Spleen (tissue), 11 donors: ENCODE data around the gene RAD23B. TPM values are rescaled to one million over a fixed set of nuclear protein-coding genes. Genes with fewer than 3 reads are reported as not detected.

ENCODE experiments used
- DNase-seq: peaks from one replicate; pipeline ENCODE4 v3.0.0-alpha.2; 2020
- H3K27ac ChIP-seq, 8 donors: fragments of 200-600 bp; sonication (generic) in 7 of 8; 1 replicate in 4 of 8; 2 replicates in 4 of 8; pipeline versions ENCODE4 v1.5.0 to v1.8.0; 2016 to 2021; ENCODE audit warnings: inconsistent platforms in 4 of 8, mild to moderate bottlenecking in 4 of 8, moderate library complexity in 1 of 8
- H3K27me3 ChIP-seq, 7 donors: fragments of 200-600 bp; sonication (generic) in 6 of 7; replicated peaks in 1 of 7; 1 replicate in 4 of 7; 2 replicates in 3 of 7; pipeline versions ENCODE4 v1.5.0 to v1.8.0; 2016 to 2021; ENCODE audit warnings: inconsistent platforms in 3 of 7, mild to moderate bottlenecking in 1 of 7
- H3K36me3 ChIP-seq, 6 donors: fragments of 200-600 bp; sonication (generic) in 5 of 6; 1 replicate in 4 of 6; 2 replicates in 2 of 6; pipeline versions ENCODE4 v1.5.0 to v1.8.0; 2016 to 2021; ENCODE audit warnings: inconsistent platforms in 2 of 6
- H3K4me1 ChIP-seq, 6 donors: fragments of 200-600 bp; sonication (generic) in 5 of 6; 1 replicate in 3 of 6; 2 replicates in 3 of 6; pipeline versions ENCODE4 v1.5.0 to v1.8.0; 2016 to 2021; ENCODE audit warnings: inconsistent platforms in 3 of 6
- H3K4me3 ChIP-seq, 8 donors: fragments of 200-600 bp; sonication (generic) in 7 of 8; 1 replicate in 4 of 8; 2 replicates in 4 of 8; pipeline versions ENCODE4 v1.5.0 to v1.8.0; 2016 to 2021; ENCODE audit warnings: inconsistent platforms in 4 of 8, mild to moderate bottlenecking in 4 of 8, moderate library complexity in 2 of 8
- H3K9me3 ChIP-seq, 8 donors: fragments of 200-600 bp; sonication (generic) in 7 of 8; 1 replicate in 4 of 8; 2 replicates in 4 of 8; pipeline versions ENCODE4 v1.5.0 to v1.8.0; 2016 to 2021; ENCODE audit warnings: inconsistent platforms in 4 of 8
- CTCF ChIP-seq, 11 experiments: fragments of 200-600 bp in 7 of 11; fragments of 450-650 bp in 4 of 11; sonication (generic) in 4 of 11; IDR thresholded peaks in 8 of 11; conservative IDR thresholded peaks in 3 of 11; 1 replicate in 7 of 11; 2 replicates in 4 of 11; pipeline versions ENCODE4 v1.4.0 to v1.8.0; 2016 to 2021; ENCODE audit warnings: antibody characterized with exemption in 11 of 11, inconsistent platforms in 4 of 11, mild to moderate bottlenecking in 1 of 11
- POLR2A ChIP-seq, 3 donors: fragments of 450-650 bp; IDR thresholded peaks; one replicate each; pipeline ENCODE4 v1.5.1; 2017; ENCODE audit warnings: antibody characterized with exemption in 3 of 3, mild to moderate bottlenecking in 1 of 3
- POLR2AphosphoS5 ChIP-seq, 3 donors: sonication (generic); formaldehyde crosslinking; IDR thresholded peaks; one replicate each; pipeline ENCODE4 v1.5.1; 2017; ENCODE audit warnings: antibody characterized with exemption in 3 of 3
- WGBS, 5 donors: extraction: QIAGEN DNeasy Blood & Tissue Kit in 3 of 5; methylation state at CpG; one replicate each; pipeline versions ENCODE4 v1.1.5 to v1.1.7; 2013 to 2018; 5-methylcytosine and 5-hydroxymethylcytosine counted together
- intact Hi-C: fragments of 100-400 bp; cut with DNase I; formaldehyde crosslinking; loops from one replicate; pipeline ENCODE4 v1.15.0; 2023; ENCODE audit warnings: low total_unique reads
- polyA plus RNA-seq, 3 donors: library from polyadenylated mRNA; stranded (reverse); fragments of 200-250 nt; gene quantifications; one replicate each; pipeline ENCODE4 v1.2.1, GENCODE V29; 2013
- total RNA-seq, 7 donors: library from RNA; depleted of rRNA in 3 of 7; stranded (reverse); fragments of >200 nt in 3 of 7; fragmentation: NEBNext Ultra II Directional in 4 of 7; extraction: Animal tissue kit (Norgen Biotek cat#: 25700) in 4 of 7; gene quantifications; one replicate each; pipeline versions ENCODE4 v1.1.0 to v1.2.1, GENCODE V29; 2016 to 2021
- donor health status: healthy with polysubstance abuse.
- donor health status: DM: no; HTN: no; CAD: no; lungs with moderate emphysema.
- donor health status: DM: no; HTN: no; CAD: no.
- donor health status: Bipolar disorder and iron deficiency.
- donor health status: healthy.
- donor health status: DM: no; HTN: no; CAD: no.
- donor health status: DM: yes; HTN: yes; CAD: no.

RAD23B gene
- total and polyA plus RNA-seq, 10 donors = 21.3 to 91.9 (median 64.5) TPM

DNA sequence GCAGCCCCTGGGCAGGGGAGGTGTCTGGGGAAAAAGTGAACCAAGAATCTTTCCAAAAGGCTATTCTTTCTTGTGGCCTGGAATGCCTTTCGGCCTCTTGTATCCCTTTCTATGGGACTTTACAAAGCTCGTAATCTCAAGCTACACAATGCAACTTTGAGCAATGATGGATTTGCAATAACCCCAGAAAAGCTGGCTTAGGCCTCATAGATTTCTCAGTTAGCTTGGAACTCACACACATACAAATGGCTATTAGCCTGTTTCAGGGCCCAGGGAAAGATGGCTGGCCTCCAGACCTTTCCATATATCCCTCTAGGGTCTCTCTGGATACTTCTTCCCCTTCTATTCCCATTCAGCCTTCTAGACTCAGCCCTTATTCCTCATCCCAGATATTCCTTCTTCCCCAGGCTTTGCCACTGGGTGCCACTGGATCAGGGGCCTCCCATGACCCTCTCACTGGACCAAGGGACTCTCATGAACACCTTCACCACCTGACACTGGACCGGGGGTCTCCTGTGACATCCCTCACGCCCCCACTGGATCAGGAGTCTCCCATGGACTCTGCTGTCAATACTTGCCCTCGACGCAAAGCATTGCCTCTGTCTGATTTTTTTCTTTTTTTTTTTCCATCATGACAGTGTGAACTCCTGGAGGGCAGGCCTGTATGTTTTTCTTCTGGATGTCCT, 59.5 kb downstream of the RAD23B start:
- TF ChIP-seq CTCF (IDR thresholded peaks at IDR 0.05 in 8 of 11, conservative IDR thresholded peaks at IDR 0.05 in 3 of 11) (no peak), POLR2A (IDR thresholded peaks at IDR 0.05) (no peak), POLR2AphosphoS5 (IDR thresholded peaks at IDR 0.05) (no peak)
- Histone ChIP-seq H3K27me3 (no peaks in the 10 kb centered on the region), H3K4me3 (no peak overlapping the region), H3K4me1 (peaks cover 0 to 13% (median 10%) of the 10 kb centered on the region in 6 donors), H3K36me3 (peaks cover 0 to 16% (median 4%) of the 10 kb centered on the region in 6 donors), H3K27ac (no peak overlapping the region), H3K9me3 (no peaks in the 10 kb centered on the region)
- WGBS, 5 donors = 91 to 97% (median 93%) methylated on average over 6 of the region's 6 CpGs
- intact Hi-C loops = loop anchor here (5.0 kb wide), 1 partner anchor 105 kb away; no protein-coding TSS in a partner anchor
- no peak for DNase-seq

DNA sequence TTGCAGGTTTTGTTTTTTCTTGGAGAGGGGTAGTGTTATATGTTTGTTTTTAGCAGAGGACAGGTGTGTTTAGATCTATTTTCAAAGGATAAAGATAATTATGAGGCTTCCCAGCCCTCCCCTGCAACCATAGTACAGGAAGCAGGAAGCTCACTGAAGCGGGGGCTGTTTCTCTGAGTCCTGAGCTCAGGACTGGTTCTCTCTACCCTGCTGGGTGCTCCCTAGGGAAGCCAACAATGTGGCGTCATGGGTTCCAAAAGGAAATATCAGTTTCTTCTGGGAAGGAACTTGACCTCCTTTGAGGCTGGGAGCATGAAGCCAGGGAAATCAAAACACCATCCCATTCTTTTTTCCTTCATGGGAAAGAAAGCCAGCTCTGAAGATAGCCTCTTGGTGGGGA, 62.2 kb downstream of the RAD23B start:
- intact Hi-C loops = no loop called here
- DNase-seq = no peak
- H3K27me3 ChIP-seq = no peaks in the 10 kb centered on the region
- H3K4me3 ChIP-seq = no peak overlapping the region
- H3K27ac ChIP-seq = no peak overlapping the region
- H3K9me3 ChIP-seq = no peaks in the 10 kb centered on the region
- TF ChIP-seq CTCF (IDR thresholded peaks at IDR 0.05 in 8 of 11, conservative IDR thresholded peaks at IDR 0.05 in 3 of 11) (no peak), POLR2A (IDR thresholded peaks at IDR 0.05) (no peak), POLR2AphosphoS5 (IDR thresholded peaks at IDR 0.05) (no peak)
- H3K36me3 ChIP-seq = no peaks in the 10 kb centered on the region
- peaks cover 0 to 13% (median 10%) of the 10 kb centered on the region in 6 donors for H3K4me1 ChIP-seq
- WGBS, 5 donors = 31 to 54% (median 45%) methylated on average over 1 to 2 of the region's 2 CpGs

DNA sequence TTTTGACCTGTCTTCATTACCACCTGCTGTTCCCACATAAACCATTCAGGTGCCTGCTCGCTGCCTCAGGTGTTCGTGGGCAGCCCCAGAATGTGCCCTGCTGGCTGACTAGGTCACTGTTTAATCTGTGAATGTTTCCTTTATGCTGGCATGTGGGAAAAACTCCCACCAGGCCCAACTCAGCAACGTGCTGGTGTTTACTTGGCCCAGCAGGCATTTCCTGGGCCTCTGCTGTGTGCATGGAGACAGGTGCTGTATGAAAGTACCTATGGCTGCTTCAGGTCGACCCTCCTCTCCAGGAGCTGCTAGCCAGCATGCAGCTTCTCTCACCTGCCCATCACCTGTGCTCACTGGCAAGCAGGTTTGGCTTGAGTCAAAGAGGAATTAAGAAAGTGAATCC, 65.8 kb downstream of the RAD23B start:
- no peaks in the 10 kb centered on the region for H3K36me3 ChIP-seq
- H3K27me3 ChIP-seq = no peaks in the 10 kb centered on the region
- no peak for TF ChIP-seq POLR2AphosphoS5 (IDR thresholded peaks at IDR 0.05)
- H3K4me3 ChIP-seq = no peak overlapping the region
- WGBS, 5 donors = 42 to 62% (median 50%) methylated on average over 4 of the region's 4 CpGs
- intact Hi-C loops = no loop called here
- no peak for DNase-seq
- no peak overlapping the region for H3K27ac ChIP-seq
- H3K9me3 ChIP-seq = peaks cover 0 to 14% (median 0%) of the 10 kb centered on the region in 8 donors
- peaks cover 0 to 3% (median 0%) of the 10 kb centered on the region in 6 donors for H3K4me1 ChIP-seq

- no peak for DNase-seq
- Histone ChIP-seq H3K4me3 (no peak overlapping the region), H3K27ac (no peak overlapping the region), H3K27me3 (no peaks in the 10 kb centered on the region), H3K9me3 (peaks cover 0 to 14% (median 0%) of the 10 kb centered on the region in 8 donors), H3K36me3 (no peaks in the 10 kb centered on the region), H3K4me1 (peaks cover 0 to 3% (median 0%) of the 10 kb centered on the region in 6 donors)
- intact Hi-C loops = no loop called here
- no peak for TF ChIP-seq CTCF (IDR thresholded peaks at IDR 0.05 in 8 of 11, conservative IDR thresholded peaks at IDR 0.05 in 3 of 11)
- TF ChIP-seq POLR2AphosphoS5 (IDR thresholded peaks at IDR 0.05) = no peak
- TF ChIP-seq POLR2A (IDR thresholded peaks at IDR 0.05) = no peak
Measured at GRCh38 chr9:107350443-107350842, 67.4 kb downstream of the RAD23B start.
